ENCODE data around the gene FHIT. TPM values are rescaled to one million over a fixed set of nuclear protein-coding genes. Genes with fewer than 3 reads are reported as not detected.

Gene FHIT
- polyA plus RNA-seq, 1 of the 3 experiments (the other 2 are of a cell fraction) = 0.41 TPM

GRCh38 chr3:60086811-60087210, 1164.4 kb downstream of the FHIT start:
- H3K27me3 ChIP-seq (ENCODE audit: insufficient read depth) = no peaks in the 10 kb centered on the region
- H3K79me2 ChIP-seq (ENCODE audit: insufficient read depth) = no peaks in the 10 kb centered on the region
- no peak overlapping the region for H3K4me3 ChIP-seq (ENCODE audit: low read depth in 2 of 2, low read length in 1 of 2)
- 6% methylated on average over 2 of the region's 2 CpGs for WGBS (ENCODE audit: low lambda C conversion rate)
- no peak for TF ChIP-seq IRF3 (IDR thresholded peaks at IDR 0.05; ENCODE audit: low read depth, low read length)
- TF ChIP-seq GABPA (IDR thresholded peaks at IDR 0.05; ENCODE audit: low read depth) = no peak
- TF ChIP-seq RXRA (IDR thresholded peaks at IDR 0.05; ENCODE audit: borderline replicate concordance, low read depth) = no peak
- no peak for TF ChIP-seq SIN3A (IDR thresholded peaks at IDR 0.05; ENCODE audit: borderline replicate concordance, low read depth, low read length)
- no peak for TF ChIP-seq TCF12 (IDR thresholded peaks at IDR 0.05)
- TF ChIP-seq MAX (IDR thresholded peaks at IDR 0.05; ENCODE audit: low read depth) = no peak
- no peak for TF ChIP-seq RCOR1 (IDR thresholded peaks at IDR 0.05; ENCODE audit: low read length)
- TF ChIP-seq TAF1 (IDR thresholded peaks at IDR 0.05; ENCODE audit: borderline replicate concordance, low read depth, low read length) = no peak
- TF ChIP-seq, protein P1, sequence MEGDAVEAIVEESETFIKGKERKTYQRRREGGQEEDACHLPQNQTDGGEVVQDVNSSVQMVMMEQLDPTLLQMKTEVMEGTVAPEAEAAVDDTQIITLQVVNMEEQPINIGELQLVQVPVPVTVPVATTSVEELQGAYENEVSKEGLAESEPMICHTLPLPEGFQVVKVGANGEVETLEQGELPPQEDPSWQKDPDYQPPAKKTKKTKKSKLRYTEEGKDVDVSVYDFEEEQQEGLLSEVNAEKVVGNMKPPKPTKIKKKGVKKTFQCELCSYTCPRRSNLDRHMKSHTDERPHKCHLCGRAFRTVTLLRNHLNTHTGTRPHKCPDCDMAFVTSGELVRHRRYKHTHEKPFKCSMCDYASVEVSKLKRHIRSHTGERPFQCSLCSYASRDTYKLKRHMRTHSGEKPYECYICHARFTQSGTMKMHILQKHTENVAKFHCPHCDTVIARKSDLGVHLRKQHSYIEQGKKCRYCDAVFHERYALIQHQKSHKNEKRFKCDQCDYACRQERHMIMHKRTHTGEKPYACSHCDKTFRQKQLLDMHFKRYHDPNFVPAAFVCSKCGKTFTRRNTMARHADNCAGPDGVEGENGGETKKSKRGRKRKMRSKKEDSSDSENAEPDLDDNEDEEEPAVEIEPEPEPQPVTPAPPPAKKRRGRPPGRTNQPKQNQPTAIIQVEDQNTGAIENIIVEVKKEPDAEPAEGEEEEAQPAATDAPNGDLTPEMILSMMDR (IDR thresholded peaks at IDR 0.05) = no peak
- no peak overlapping the region for H3K9ac ChIP-seq
- DNase-seq = no peak
- H2AFZ ChIP-seq (ENCODE audit: low read depth) = no peak overlapping the region
- H3K36me3 ChIP-seq (replicated peaks in 1 of 2; ENCODE audit: control insufficient read depth in 1 of 2, insufficient read depth in 2 of 2, low read length in 1 of 2) = no peaks in the 10 kb centered on the region
- H3K4me1 ChIP-seq (ENCODE audit: control insufficient read depth in 1 of 2, insufficient read depth in 2 of 2, low read depth in 1 of 2, low read length in 1 of 2) = no peaks in the 10 kb centered on the region
- no peaks in the 10 kb centered on the region for H4K20me1 ChIP-seq (ENCODE audit: insufficient read depth)
- ChIA-PET POLR2A (no interaction called here), CTCF (interaction anchor here (0.7 kb wide), 1 partner anchor 9 kb away, joined by 3 read pairs; no protein-coding TSS in a partner anchor)
- no peak overlapping the region for H3K27ac ChIP-seq (ENCODE audit: low read depth in 2 of 2, low read length in 1 of 2)
- no peaks in the 10 kb centered on the region for H3F3A ChIP-seq (replicated peaks; ENCODE audit: insufficient read depth)
- no peak overlapping the region for H3K4me2 ChIP-seq
- no peaks in the 10 kb centered on the region for H3K9me3 ChIP-seq
- no peaks in the 10 kb centered on the region for H3K9me2 ChIP-seq

GRCh38 chr3:60085649-60086048, 1165.6 kb downstream of the FHIT start:
- Histone ChIP-seq H3K4me1 (ENCODE audit: control insufficient read depth in 1 of 2, insufficient read depth in 2 of 2, low read depth in 1 of 2, low read length in 1 of 2) (no peaks in the 10 kb centered on the region), H3K4me2 (no peak overlapping the region), H3K27me3 (ENCODE audit: insufficient read depth) (no peaks in the 10 kb centered on the region), H3K27ac (ENCODE audit: low read depth in 2 of 2, low read length in 1 of 2) (no peak overlapping the region), H2AFZ (ENCODE audit: low read depth) (no peak overlapping the region), H3K9me2 (no peaks in the 10 kb centered on the region), H4K20me1 (ENCODE audit: insufficient read depth) (no peaks in the 10 kb centered on the region), H3F3A (replicated peaks; ENCODE audit: insufficient read depth) (no peaks in the 10 kb centered on the region), H3K9ac (no peak overlapping the region), H3K4me3 (ENCODE audit: low read depth in 2 of 2, low read length in 1 of 2) (no peak overlapping the region), H3K9me3 (no peaks in the 10 kb centered on the region), H3K36me3 (replicated peaks in 1 of 2; ENCODE audit: control insufficient read depth in 1 of 2, insufficient read depth in 2 of 2, low read length in 1 of 2) (no peaks in the 10 kb centered on the region), H3K79me2 (ENCODE audit: insufficient read depth) (no peaks in the 10 kb centered on the region)
- DNase-seq = no peak
- ChIA-PET CTCF (no interaction called here), POLR2A (no interaction called here)
- TF ChIP-seq GABPA (IDR thresholded peaks at IDR 0.05; ENCODE audit: low read depth) = no peak
- TF ChIP-seq, protein P2, sequence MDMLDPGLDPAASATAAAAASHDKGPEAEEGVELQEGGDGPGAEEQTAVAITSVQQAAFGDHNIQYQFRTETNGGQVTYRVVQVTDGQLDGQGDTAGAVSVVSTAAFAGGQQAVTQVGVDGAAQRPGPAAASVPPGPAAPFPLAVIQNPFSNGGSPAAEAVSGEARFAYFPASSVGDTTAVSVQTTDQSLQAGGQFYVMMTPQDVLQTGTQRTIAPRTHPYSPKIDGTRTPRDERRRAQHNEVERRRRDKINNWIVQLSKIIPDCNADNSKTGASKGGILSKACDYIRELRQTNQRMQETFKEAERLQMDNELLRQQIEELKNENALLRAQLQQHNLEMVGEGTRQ (IDR thresholded peaks at IDR 0.05; ENCODE audit: borderline replicate concordance, low read depth, low read length) = no peak
- TF ChIP-seq IRF3 (IDR thresholded peaks at IDR 0.05; ENCODE audit: low read depth, low read length) = no peak
- TF ChIP-seq CHD2 (IDR thresholded peaks at IDR 0.05; ENCODE audit: low read length, partially characterized antibody) = no peak
- TF ChIP-seq, protein P1 (IDR thresholded peaks at IDR 0.05) = no peak
